PFSK-1 (cell line): ENCODE measurements around the gene UBE2J2.

ENCODE experiments used
- POLR2AphosphoS5 ChIP-seq: IDR thresholded peaks from 2 replicates; pipeline ENCODE4 v1.6.1; 2012; ENCODE audit warnings: low read depth, mild to moderate bottlenecking, control low read depth, low read length, moderate library complexity
- REST ChIP-seq, 2 experiments: IDR thresholded peaks; 2 replicates each; pipeline versions ENCODE4 v1.6.1 to v1.8.0; 2011 to 2012; ENCODE audit warnings: low read depth in 2 of 2, low read length in 2 of 2, control low read depth in 1 of 2, inconsistent platforms in 1 of 2, mild to moderate bottlenecking in 1 of 2, moderate library complexity in 1 of 2; ENCODE audit not compliant: insufficient read depth in 1 of 2
- SIN3A ChIP-seq: IDR thresholded peaks from 2 replicates; pipeline ENCODE4 v1.6.1; 2012; ENCODE audit warnings: mild to moderate bottlenecking, low read length, moderate library complexity, borderline replicate concordance; ENCODE audit not compliant: insufficient read depth

GRCh38 chr1:1275836-1276235 lies 2.2 kb upstream of the UBE2J2 start:
- TF ChIP-seq SIN3A, result no peak
- TF ChIP-seq POLR2AphosphoS5, result no peak
- no peak for TF ChIP-seq REST (IDR thresholded peaks at IDR 0.05; ENCODE audit: insufficient read depth in 1 of 2, low read depth in 2 of 2, low read length in 2 of 2)
